Mesendoderm (in vitro differentiated cells): Measurements from ENCODE around the gene AGXT.

ENCODE experiments used
- DNase-seq: peaks from one replicate; pipeline ENCODE4 v3.0.0; 2013
- H2AK5ac ChIP-seq: 2 replicates; pipeline ENCODE4 v1.6.1; 2013; ENCODE audit warnings: low read length, inconsistent platforms
- H2BK120ac ChIP-seq: 2 replicates; pipeline ENCODE4 v1.6.1; 2013; ENCODE audit warnings: low read depth, mild to moderate bottlenecking, low read length, moderate library complexity, mixed read lengths
- H2BK15ac ChIP-seq: replicated peaks from 2 replicates; pipeline ENCODE4 v1.6.1; 2013; ENCODE audit warnings: low read depth, mild to moderate bottlenecking, moderate library complexity
- H2BK5ac ChIP-seq: 2 replicates; pipeline ENCODE4 v1.6.1; 2013; ENCODE audit warnings: low read length, inconsistent platforms
- H3K18ac ChIP-seq: 2 replicates; pipeline ENCODE4 v1.6.1; 2013; ENCODE audit warnings: mild to moderate bottlenecking, low read length, mixed read lengths
- H3K23ac ChIP-seq: one replicate; pipeline ENCODE4 v1.6.1; 2013; ENCODE audit warnings: low read length
- H3K27ac ChIP-seq: 2 replicates; pipeline ENCODE4 v1.5.1; 2013; ENCODE audit warnings: low read depth, mild to moderate bottlenecking, inconsistent platforms, low read length, moderate library complexity
- H3K27me3 ChIP-seq: 2 replicates; pipeline ENCODE4 v1.6.1; 2013; ENCODE audit warnings: low read length, control low read depth, mild to moderate bottlenecking, inconsistent platforms; ENCODE audit not compliant: insufficient read depth, poor library complexity
- H3K36me3 ChIP-seq: 2 replicates; pipeline ENCODE4 v1.6.1; 2013; ENCODE audit warnings: low read length, inconsistent platforms; ENCODE audit not compliant: control insufficient read depth, insufficient read depth
- H3K4ac ChIP-seq: one replicate; pipeline ENCODE4 v1.6.1; 2013; ENCODE audit warnings: low read depth, mild to moderate bottlenecking, low read length, moderate library complexity
- H3K4me1 ChIP-seq: 2 replicates; pipeline ENCODE4 v1.6.1; 2013; ENCODE audit warnings: low read depth, low read length, inconsistent platforms; ENCODE audit not compliant: control insufficient read depth
- H3K4me2 ChIP-seq: 2 replicates; pipeline ENCODE4 v1.6.1; 2013; ENCODE audit warnings: low read length
- H3K4me3 ChIP-seq: 2 replicates; pipeline ENCODE4 v1.5.1; 2013; ENCODE audit warnings: mild to moderate bottlenecking, low read length
- H3K56ac ChIP-seq: one replicate; pipeline ENCODE4 v1.6.1; 2013; ENCODE audit warnings: low read length
- H3K79me1 ChIP-seq: 2 replicates; pipeline ENCODE4 v1.6.1; 2013; ENCODE audit warnings: low read length, inconsistent platforms
- H3K79me2 ChIP-seq: 2 replicates; pipeline ENCODE4 v1.6.1; 2013; ENCODE audit warnings: mild to moderate bottlenecking, low read length; ENCODE audit not compliant: control insufficient read depth, insufficient read depth
- H3K9ac ChIP-seq: 2 replicates; pipeline ENCODE4 v1.6.1; 2013; ENCODE audit warnings: low read length, inconsistent platforms
- H4K5ac ChIP-seq: one replicate; pipeline ENCODE4 v1.6.1; 2013; ENCODE audit warnings: low read length
- H4K8ac ChIP-seq: one replicate; pipeline ENCODE4 v1.6.1; 2013; ENCODE audit warnings: low read depth, mild to moderate bottlenecking, control low read depth, low read length, moderate library complexity
- WGBS: extraction: QIAGEN DNeasy Blood & Tissue Kit; methylation state at CpG from one replicate; pipeline ENCODE4 v1.1.7; 2013; ENCODE audit warnings: low lambda C conversion rate, missing lambda C conversion rate; ENCODE audit not compliant: insufficient coverage; ENCODE audit errors: extremely low coverage; 5-methylcytosine and 5-hydroxymethylcytosine counted together

AGXT gene

GRCh38 chr2:240892356-240892755 is 23.7 kb downstream of the AGXT start:
- no peak overlapping the region for H3K23ac ChIP-seq
- H3K36me3 ChIP-seq: no peaks in the 10 kb centered on the region
- H3K4me3 ChIP-seq: no peak overlapping the region
- no peak overlapping the region for H4K8ac ChIP-seq
- H3K79me2 ChIP-seq: no peaks in the 10 kb centered on the region
- no peaks in the 10 kb centered on the region for H3K27me3 ChIP-seq
- H3K9ac ChIP-seq: no peak overlapping the region
- H3K79me1 ChIP-seq: no peaks in the 10 kb centered on the region
- no peak overlapping the region for H2AK5ac ChIP-seq
- no peak overlapping the region for H2BK120ac ChIP-seq
- H2BK15ac ChIP-seq: no peak overlapping the region
- no CpG with 5 or more reads among the region's 9 CpGs for WGBS
- no peak overlapping the region for H3K4me2 ChIP-seq
- no peak overlapping the region for H3K56ac ChIP-seq
- H3K4me1 ChIP-seq: no peaks in the 10 kb centered on the region
- no peak for DNase-seq
- H3K18ac ChIP-seq: no peak overlapping the region
- H4K5ac ChIP-seq: no peak overlapping the region
- no peak overlapping the region for H3K4ac ChIP-seq
- no peak overlapping the region for H3K27ac ChIP-seq
- H2BK5ac ChIP-seq: no peak overlapping the region

DNA sequence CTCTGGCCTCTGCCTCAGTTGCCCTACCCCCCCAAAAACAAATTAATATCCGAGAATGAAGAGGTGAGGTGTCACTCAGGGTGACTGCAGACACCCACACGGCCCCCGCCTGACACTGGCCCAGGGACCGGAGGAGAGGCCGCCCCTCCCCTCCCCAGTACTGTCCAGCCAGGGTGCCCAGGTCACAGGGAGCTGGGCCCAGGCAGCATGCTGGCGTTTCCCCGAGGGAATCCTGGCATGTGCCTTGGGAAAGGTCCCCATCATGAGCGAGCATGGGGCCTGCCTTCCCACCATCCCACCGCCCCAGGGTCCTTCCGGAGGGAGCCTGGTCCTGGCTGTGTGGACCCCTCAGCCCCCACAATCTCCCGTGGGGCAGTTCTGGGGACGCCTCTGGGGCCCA is 24.3 kb downstream of the AGXT start:
- Histone ChIP-seq H4K5ac (no peak overlapping the region), H2AK5ac (no peak overlapping the region), H3K23ac (no peak overlapping the region), H2BK120ac (no peak overlapping the region), H3K56ac (no peak overlapping the region), H3K27me3 (no peaks in the 10 kb centered on the region), H3K4me3 (no peak overlapping the region), H3K79me1 (no peaks in the 10 kb centered on the region), H3K4me1 (no peaks in the 10 kb centered on the region), H3K79me2 (no peaks in the 10 kb centered on the region), H3K27ac (no peak overlapping the region), H2BK5ac (no peak overlapping the region), H3K36me3 (no peaks in the 10 kb centered on the region), H4K8ac (no peak overlapping the region), H2BK15ac (no peak overlapping the region), H3K4me2 (no peak overlapping the region), H3K4ac (no peak overlapping the region), H3K9ac (no peak overlapping the region), H3K18ac (no peak overlapping the region)
- no peak for DNase-seq
- WGBS: no CpG with 5 or more reads among the region's 12 CpGs

DNA sequence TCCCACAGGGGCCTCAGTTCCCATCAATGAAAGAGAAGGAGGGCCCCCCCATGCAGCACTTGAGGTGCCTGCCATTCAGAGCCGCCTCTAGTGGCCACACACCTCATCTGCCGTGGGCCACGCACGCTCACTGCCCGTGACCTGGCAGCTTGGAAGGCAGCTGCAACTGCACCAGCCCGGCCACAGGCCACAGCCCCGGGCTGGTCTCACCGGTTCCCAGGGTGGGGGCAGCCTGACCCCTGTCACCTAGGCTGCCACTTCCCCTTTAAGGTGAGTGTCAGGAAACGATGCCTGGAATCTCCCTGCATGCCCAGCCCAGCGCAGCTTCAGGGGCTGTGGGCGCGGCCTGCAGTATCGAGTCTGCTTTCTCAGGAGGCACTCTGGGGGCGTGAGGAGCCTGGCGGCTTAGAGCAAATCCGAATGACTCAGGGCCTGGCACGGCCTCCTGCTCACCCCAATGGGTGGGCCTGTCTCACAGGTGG is 24.8 kb downstream of the AGXT start:
- no CpG with 5 or more reads among the region's 17 CpGs for WGBS
- Histone ChIP-seq H4K8ac (no peak overlapping the region), H3K4me2 (no peak overlapping the region), H3K4me3 (no peak overlapping the region), H3K36me3 (no peaks in the 10 kb centered on the region), H2BK5ac (no peak overlapping the region), H2BK120ac (no peak overlapping the region), H3K27me3 (no peaks in the 10 kb centered on the region), H3K4ac (no peak overlapping the region), H2BK15ac (no peak overlapping the region), H3K18ac (no peak overlapping the region), H3K56ac (no peak overlapping the region), H3K79me2 (no peaks in the 10 kb centered on the region), H3K27ac (no peak overlapping the region), H4K5ac (no peak overlapping the region), H3K79me1 (no peaks in the 10 kb centered on the region), H3K4me1 (no peaks in the 10 kb centered on the region), H3K9ac (no peak overlapping the region), H2AK5ac (no peak overlapping the region), H3K23ac (no peak overlapping the region)
- DNase-seq: peak; percentile 56

DNA sequence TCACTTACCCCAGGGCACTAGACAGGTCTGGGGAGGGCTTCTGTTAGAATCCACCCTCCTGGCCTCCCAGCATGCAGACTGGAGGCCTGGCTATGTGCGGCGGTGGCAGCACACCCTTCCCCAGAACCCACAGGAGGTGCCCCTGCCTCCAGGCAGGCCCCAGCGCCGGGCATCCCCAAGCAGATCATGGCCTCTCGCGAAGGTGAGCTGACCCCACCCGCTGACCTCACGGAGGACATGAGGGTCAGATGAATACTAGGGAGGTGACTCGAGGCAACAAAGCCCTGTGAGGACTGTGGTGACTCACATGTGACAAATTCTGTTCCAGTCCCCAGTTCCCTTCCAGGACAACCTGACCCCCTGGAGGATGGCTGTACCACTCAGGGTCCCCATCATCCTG is 25.4 kb downstream of the AGXT start:
- Histone ChIP-seq H2BK15ac (no peak overlapping the region), H3K4ac (no peak overlapping the region), H3K56ac (no peak overlapping the region), H2BK5ac (no peak overlapping the region), H3K27ac (no peak overlapping the region), H3K36me3 (no peaks in the 10 kb centered on the region), H4K5ac (no peak overlapping the region), H3K79me1 (no peaks in the 10 kb centered on the region), H4K8ac (no peak overlapping the region), H3K18ac (no peak overlapping the region), H3K9ac (no peak overlapping the region), H3K27me3 (no peaks in the 10 kb centered on the region), H3K23ac (no peak overlapping the region), H3K4me3 (no peak overlapping the region), H2AK5ac (no peak overlapping the region), H3K4me2 (no peak overlapping the region), H2BK120ac (no peak overlapping the region), H3K79me2 (no peaks in the 10 kb centered on the region), H3K4me1 (no peaks in the 10 kb centered on the region)
- peak; percentile 39 for DNase-seq
- WGBS: no CpG with 5 or more reads among the region's 9 CpGs

- Histone ChIP-seq H3K79me2 (no peaks in the 10 kb centered on the region), H3K79me1 (no peaks in the 10 kb centered on the region), H2BK15ac (no peak overlapping the region), H4K8ac (no peak overlapping the region), H3K27ac (no peak overlapping the region), H3K4me3 (no peak overlapping the region), H4K5ac (no peak overlapping the region), H3K4me1 (no peaks in the 10 kb centered on the region), H2BK120ac (no peak overlapping the region), H3K4ac (no peak overlapping the region), H3K18ac (no peak overlapping the region), H3K4me2 (no peak overlapping the region), H2BK5ac (no peak overlapping the region), H3K56ac (no peak overlapping the region), H2AK5ac (no peak overlapping the region), H3K23ac (no peak overlapping the region), H3K9ac (no peak overlapping the region), H3K27me3 (no peaks in the 10 kb centered on the region), H3K36me3 (no peaks in the 10 kb centered on the region)
- WGBS: no CpG with 5 or more reads among the region's 28 CpGs
- no peak for DNase-seq
These were observed 26.4 kb downstream of the AGXT start for GRCh38 chr2:240894836-240895558.
